Measurements from ENCODE around the gene DUSP22.

- TF ChIP-seq FOXA1 (IDR thresholded peaks at IDR 0.05) = no peak
- TF ChIP-seq, protein P1, sequence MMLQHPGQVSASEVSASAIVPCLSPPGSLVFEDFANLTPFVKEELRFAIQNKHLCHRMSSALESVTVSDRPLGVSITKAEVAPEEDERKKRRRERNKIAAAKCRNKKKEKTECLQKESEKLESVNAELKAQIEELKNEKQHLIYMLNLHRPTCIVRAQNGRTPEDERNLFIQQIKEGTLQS (IDR thresholded peaks at IDR 0.05) = no peak
- no peak for TF ChIP-seq RAD21 (IDR thresholded peaks at IDR 0.05)
- no peak for TF ChIP-seq CTCF (IDR thresholded peaks at IDR 0.05; ENCODE audit: low read depth, low read length, missing input control)
- TF ChIP-seq, protein P2, sequence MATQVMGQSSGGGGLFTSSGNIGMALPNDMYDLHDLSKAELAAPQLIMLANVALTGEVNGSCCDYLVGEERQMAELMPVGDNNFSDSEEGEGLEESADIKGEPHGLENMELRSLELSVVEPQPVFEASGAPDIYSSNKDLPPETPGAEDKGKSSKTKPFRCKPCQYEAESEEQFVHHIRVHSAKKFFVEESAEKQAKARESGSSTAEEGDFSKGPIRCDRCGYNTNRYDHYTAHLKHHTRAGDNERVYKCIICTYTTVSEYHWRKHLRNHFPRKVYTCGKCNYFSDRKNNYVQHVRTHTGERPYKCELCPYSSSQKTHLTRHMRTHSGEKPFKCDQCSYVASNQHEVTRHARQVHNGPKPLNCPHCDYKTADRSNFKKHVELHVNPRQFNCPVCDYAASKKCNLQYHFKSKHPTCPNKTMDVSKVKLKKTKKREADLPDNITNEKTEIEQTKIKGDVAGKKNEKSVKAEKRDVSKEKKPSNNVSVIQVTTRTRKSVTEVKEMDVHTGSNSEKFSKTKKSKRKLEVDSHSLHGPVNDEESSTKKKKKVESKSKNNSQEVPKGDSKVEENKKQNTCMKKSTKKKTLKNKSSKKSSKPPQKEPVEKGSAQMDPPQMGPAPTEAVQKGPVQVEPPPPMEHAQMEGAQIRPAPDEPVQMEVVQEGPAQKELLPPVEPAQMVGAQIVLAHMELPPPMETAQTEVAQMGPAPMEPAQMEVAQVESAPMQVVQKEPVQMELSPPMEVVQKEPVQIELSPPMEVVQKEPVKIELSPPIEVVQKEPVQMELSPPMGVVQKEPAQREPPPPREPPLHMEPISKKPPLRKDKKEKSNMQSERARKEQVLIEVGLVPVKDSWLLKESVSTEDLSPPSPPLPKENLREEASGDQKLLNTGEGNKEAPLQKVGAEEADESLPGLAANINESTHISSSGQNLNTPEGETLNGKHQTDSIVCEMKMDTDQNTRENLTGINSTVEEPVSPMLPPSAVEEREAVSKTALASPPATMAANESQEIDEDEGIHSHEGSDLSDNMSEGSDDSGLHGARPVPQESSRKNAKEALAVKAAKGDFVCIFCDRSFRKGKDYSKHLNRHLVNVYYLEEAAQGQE (IDR thresholded peaks at IDR 0.05) = no peak
- no peak for TF ChIP-seq RXRA (IDR thresholded peaks at IDR 0.05)
Observed at GRCh38 chr6:256169-256568, 36.1 kb upstream of the DUSP22 start.
